ENCODE results near the gene RBM15B. TPM values are rescaled to one million over a fixed set of nuclear protein-coding genes. Genes with fewer than 3 reads are reported as not detected.

Gene RBM15B
- total RNA-seq, 1 donor: 45.8 TPM

DNA sequence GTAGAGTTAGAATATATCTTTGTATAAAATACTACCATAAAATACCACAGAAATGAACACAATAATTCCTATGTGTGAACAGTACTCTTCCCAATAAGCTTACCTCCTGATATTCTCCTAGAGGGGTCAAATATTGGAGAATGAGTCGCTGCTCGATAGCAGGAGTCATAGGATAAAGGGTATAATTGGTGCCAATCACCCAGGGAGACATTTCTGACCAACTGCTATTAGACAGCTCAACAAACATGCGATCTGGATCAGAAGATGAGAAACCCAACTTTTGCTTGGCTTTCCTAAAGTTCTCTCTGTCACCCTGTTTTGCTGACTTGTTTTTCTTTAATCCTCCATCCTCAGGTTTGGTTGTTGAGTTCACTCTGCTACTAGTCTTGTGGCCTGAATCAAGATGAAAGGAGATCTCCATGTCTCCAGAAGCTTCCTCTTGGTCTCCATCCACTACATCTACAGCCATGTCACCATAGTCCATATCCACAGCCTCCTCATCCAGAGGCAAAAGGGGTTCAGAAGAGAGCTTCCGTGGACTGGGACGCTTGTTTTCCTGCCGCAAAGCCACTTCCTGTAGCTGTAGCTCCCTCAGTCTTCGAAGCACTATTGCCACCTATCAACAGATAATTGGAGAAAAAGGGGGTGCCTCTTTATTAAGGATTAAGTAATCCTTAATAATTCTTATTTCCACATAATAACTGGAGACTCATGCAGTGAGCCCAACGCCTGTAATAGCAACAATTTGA is 50.4 kb downstream of the RBM15B start:
- DNase-seq (ENCODE audit: low read depth in 2 of 3, low spot score in 2 of 3): no peak

DNA sequence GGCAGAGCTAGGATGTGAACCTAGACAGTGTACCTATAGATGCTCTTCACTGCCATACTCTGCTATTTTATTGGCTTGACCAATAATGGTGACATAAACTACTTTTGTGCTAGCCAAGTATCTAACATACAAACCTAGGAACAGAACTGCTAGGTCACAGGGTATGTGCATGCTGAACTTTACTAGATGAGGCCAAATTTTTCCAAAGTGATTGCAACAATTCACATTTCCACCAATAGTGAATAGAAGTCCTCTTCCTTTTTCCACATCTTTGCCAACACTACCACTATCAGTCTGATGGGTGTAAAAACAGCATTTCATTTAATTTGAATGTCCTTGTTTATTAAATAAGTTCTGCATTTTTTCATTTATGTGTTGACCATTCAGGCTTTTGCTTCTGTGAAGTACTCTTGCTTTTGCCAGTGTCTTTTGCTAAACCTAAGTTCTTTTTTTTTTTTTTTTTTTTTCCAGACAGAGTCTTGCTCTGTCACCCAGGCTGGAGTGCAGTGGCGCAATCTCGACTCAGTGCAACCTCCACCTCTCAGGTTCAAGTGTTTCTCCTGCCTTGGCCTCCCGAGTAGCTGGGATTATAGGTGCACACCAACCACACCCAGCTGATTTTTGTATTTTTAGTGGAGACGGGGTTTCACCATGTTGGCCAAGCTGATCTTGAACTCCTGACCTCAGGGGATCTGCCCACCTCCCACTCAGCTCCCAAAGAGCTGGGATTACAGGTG is 54.6 kb downstream of the RBM15B start:
- DNase-seq (ENCODE audit: low read depth in 2 of 3, low spot score in 2 of 3): no peak

Other genes with a start within 250 kb of the RBM15B start
- 19.9 TPM for gene MANF, start 6.0 kb upstream of the RBM15B start, total RNA-seq
- 16.7 TPM for gene DCAF1, start 108.7 kb downstream of the RBM15B start, total RNA-seq
- gene RAD54L2, start 147.4 kb downstream of the RBM15B start, total RNA-seq: 29.4 TPM